Stimulated activated CD8-positive, alpha-beta memory T cell treated with anti-CD3 and anti-CD28 coated beads, Interleukin-4, amount 100 ng/mL, for 4 hours (primary cell): ENCODE measurements around the gene FCRLA.

ENCODE experiments used
- DNase-seq, 2 donors: peaks; one replicate each; pipeline ENCODE4 v3.0.0-alpha.2; 2020; ENCODE audit warnings: low read depth in 2 of 2, low spot score in 1 of 2

The FCRLA gene

DNA sequence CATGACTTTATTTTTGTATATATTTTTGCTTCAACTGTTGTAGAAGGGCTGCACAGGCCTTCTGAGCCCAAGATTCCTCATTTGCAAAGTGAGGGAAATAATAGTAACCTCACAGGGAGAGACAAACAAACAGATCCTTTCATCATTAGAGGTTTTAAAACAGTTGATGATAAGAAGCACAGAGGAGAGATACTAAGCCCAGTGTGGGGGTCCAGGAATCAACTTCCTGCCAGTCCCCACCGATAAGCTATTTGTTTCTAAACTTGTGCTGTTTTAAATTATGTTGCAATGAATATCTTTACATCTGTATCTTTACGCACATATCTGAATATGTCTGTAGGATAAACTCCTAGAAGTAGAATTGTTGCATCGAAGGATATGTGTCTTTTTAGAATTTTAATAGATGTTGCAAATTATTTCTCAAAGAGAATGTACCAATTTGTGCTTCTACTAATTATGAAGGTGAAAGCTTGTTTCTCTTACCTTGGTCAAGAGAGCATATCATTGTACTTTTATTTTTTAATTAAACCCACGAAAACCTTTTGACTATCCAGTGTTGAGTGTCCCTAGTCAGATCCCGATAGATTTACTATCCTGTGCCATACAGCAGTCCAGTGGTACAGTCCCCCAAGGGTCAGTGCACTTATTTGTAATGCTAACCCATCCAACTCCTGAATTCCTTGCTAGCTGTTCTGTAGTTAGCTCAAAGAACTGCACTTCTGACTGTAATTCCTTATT, 25.1 kb downstream of the FCRLA start:
- DNase-seq: no peak

- no peak for DNase-seq
These were observed 26.5 kb downstream of the FCRLA start for GRCh38 chr1:161733526-161733925.

- DNase-seq: no peak
These were observed 28.8 kb downstream of the FCRLA start for GRCh38 chr1:161735837-161736236.

DNA sequence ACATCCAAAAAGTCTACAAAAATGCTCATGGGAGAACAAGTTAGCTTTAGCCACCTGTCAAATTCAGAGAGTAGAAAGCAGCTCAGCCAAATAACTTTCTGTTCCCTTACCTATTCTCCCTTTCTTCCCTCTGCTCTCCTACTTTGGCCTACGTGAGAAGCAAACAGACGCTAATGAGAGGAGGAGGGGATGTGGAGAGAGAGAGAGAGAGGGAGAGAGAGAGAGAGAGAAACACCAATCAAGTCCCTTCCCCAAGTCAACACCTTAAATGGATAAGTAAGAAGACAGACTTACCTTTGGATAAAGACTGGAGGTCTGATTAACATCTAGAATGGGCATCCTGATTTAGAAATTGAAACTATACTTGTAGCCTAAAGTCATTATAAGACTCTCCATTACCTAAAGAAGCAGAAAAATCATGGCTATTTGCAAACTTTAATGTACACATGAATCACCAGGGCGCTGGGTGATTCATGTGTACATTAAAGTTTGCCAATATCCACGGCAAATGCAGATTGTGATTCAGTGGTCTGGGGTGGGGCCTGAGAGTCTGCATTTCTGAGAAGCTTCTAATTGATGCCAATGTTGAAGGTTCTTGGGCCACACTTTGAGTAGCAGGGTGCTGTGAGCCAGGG, 29.4 kb downstream of the FCRLA start:
- no peak for DNase-seq

- no peak for DNase-seq
These were observed 30.6 kb downstream of the FCRLA start for GRCh38 chr1:161737625-161738024.

- peak; percentile 32 to 44 for DNase-seq
These were observed 31.7 kb downstream of the FCRLA start for GRCh38 chr1:161738627-161739287.

GRCh38 chr1:161739865-161740566, 33.0 kb downstream of the FCRLA start:
- no peak for DNase-seq

- DNase-seq: no peak
These were observed 33.9 kb downstream of the FCRLA start for GRCh38 chr1:161740921-161741320.

GRCh38 chr1:161743231-161743630, 36.2 kb downstream of the FCRLA start:
- no peak for DNase-seq

DNA sequence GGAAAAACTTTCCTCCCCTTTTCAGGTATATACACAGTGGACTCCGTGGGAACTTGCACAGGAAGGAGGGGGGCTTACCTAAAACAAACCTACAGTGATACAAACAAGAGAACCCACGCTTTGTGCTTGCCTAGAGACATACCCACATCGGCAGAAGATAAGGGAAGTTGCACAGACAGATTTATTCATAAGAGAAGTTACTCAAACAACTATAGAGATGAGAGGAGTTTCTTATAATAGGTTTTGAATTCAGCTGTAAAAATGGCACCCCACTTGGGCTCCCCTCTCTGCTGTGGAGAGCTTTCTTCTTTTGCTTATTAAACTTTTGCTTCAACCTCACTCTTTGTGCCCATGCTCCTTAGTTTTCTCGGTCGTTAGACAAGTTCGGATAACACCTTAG, 40.8 kb downstream of the FCRLA start:
- no peak for DNase-seq

DNA sequence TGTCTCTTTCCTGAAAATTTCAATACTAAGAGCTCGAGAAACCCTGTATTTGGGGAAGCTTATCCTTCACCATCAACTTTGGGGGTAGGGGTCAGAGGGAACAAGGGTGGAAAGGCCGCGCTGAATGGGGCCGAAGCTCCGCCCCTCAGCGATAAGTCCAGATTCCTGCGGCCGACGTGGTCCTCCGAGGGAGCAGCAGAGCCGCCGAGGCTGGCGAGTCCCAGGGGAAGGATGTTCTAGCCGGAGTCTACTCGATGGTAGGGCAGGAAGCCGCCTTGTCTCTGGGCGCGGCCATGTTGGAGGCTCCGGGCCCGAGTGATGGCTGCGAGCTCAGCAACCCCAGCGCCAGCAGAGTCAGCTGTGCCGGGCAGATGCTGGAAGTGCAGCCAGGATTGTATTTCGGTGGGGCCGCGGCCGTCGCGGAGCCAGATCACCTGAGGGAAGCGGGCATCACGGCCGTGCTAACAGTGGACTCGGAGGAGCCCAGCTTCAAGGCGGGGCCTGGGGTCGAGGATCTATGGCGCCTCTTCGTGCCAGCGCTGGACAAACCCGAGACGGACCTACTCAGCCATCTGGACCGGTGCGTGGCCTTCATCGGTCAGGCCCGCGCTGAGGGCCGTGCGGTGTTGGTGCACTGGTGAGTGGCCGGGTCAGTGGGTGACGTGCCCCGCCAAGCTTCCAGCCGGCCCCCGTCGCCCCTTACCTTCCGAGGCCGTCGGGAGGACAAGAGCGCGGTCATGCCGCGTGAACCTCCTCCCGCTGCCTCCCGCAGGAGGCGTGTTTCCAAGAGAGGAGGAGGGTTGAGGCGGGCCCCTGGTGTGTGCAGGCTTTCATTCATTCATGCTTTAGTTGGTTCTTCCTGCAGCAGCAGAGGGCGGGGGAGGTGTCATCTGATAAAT, 42.7 kb downstream of the FCRLA start, which contains the start of gene DUSP12:
TSS of gene DUSP12 (plus strand) at position 278 of the 899 bp plus-strand sequence. CDS start at position 294, 16 bp downstream.
- DNase-seq: peak; percentile 53 to 71

- no peak for DNase-seq
These were observed 56.6 kb downstream of the FCRLA start for GRCh38 chr1:161763522-161764098.
